B cell (primary cell): Measurements from ENCODE around the gene GPR183. TPM values are rescaled to one million over a fixed set of nuclear protein-coding genes. Genes with fewer than 3 reads are reported as not detected.

ENCODE experiments used
- ATAC-seq: fragments of 200-7000 bp; cut with Tn5 transposase; one replicate; pipeline ENCODE4 v1.10.0; 2021; ENCODE audit warnings: low read depth, mild to moderate bottlenecking, moderate number of reproducible peaks, moderate library complexity
- CTCF ChIA-PET: fragments of 350-600 bp; sonication (Branson Sonifier 250); formaldehyde crosslinking; loops from one replicate; lab custom pipeline; 2021; ENCODE audit warnings: antibody characterized with exemption, inconsistent platforms; lab: Charles Lee
- POLR2A ChIA-PET: fragments of 350-600 bp; sonication (Branson Sonifier 250); formaldehyde crosslinking; loops from one replicate; lab custom pipeline; 2021; ENCODE audit warnings: antibody characterized with exemption; lab: Charles Lee
- DNase-seq: peaks from one replicate; pipeline ENCODE4 v3.0.0; 2013
- H2AFZ ChIP-seq: 2 replicates; pipeline ENCODE4 v1.6.1; 2012; ENCODE audit warnings: mild to moderate bottlenecking, low read depth, low read length; ENCODE audit not compliant: insufficient read depth, poor library complexity, severe bottlenecking
- H3K27ac ChIP-seq, 2 donors: 1 replicate in 1 of 2; 2 replicates in 1 of 2; pipeline ENCODE4 v1.5.1; 2012 to 2013; ENCODE audit warnings: low read length in 2 of 2, mild to moderate bottlenecking in 2 of 2, moderate library complexity in 1 of 2
- H3K27me3 ChIP-seq, 4 experiments: fragments of 200-600 bp in 1 of 4; sonication (generic) in 1 of 4; replicated peaks in 1 of 4; 1 replicate in 2 of 4; 2 replicates in 2 of 4; pipeline versions ENCODE4 v1.6.1 to v1.7.0; 2013 to 2016; ENCODE audit warnings: low read length in 3 of 4, mild to moderate bottlenecking in 2 of 4, mixed read lengths in 1 of 4, moderate library complexity in 1 of 4; ENCODE audit not compliant: insufficient read depth in 4 of 4, control insufficient read depth in 3 of 4; ENCODE audit errors: control extremely low read depth in 1 of 4
- H3K36me3 ChIP-seq, 2 experiments: replicated peaks in 1 of 2; 1 replicate in 1 of 2; 2 replicates in 1 of 2; pipeline versions ENCODE4 v1.6.1 to v1.7.1; 2013; ENCODE audit warnings: low read length in 1 of 2; ENCODE audit not compliant: insufficient read depth in 2 of 2, control insufficient read depth in 1 of 2; ENCODE audit errors: control extremely low read depth in 1 of 2, extremely low read depth in 1 of 2
- H3K4me1 ChIP-seq, 2 donors: fragments of 200-600 bp in 1 of 2; sonication (generic) in 1 of 2; 1 replicate in 1 of 2; 2 replicates in 1 of 2; pipeline versions ENCODE4 v1.5.1 to v1.6.1; 2013 to 2017; ENCODE audit warnings: low read length in 2 of 2; ENCODE audit not compliant: control insufficient read depth in 2 of 2, insufficient read depth in 2 of 2
- H3K4me2 ChIP-seq: replicated peaks from 2 replicates; pipeline ENCODE3; 2012; ENCODE audit warnings: mild to moderate bottlenecking, low read depth, low read length; ENCODE audit not compliant: poor library complexity, severe bottlenecking
- H3K4me3 ChIP-seq, 5 experiments: fragments of 200-600 bp in 1 of 5; sonication (generic) in 1 of 5; 1 replicate in 3 of 5; 2 replicates in 2 of 5; pipeline versions ENCODE4 v1.5.1 to v1.7.0; 2011 to 2016; ENCODE audit warnings: low read length in 4 of 5, mild to moderate bottlenecking in 4 of 5, low read depth in 2 of 5, control low read depth in 1 of 5, moderate library complexity in 1 of 5; ENCODE audit not compliant: insufficient read depth in 1 of 5; ENCODE audit errors: control extremely low read depth in 1 of 5, extremely low read depth in 1 of 5
- H3K79me2 ChIP-seq: fragments of 200-600 bp; sonication (generic); one replicate; pipeline ENCODE4 v1.6.0; 2016; ENCODE audit warnings: low read length; ENCODE audit not compliant: control insufficient read depth, insufficient read depth
- H3K9ac ChIP-seq: fragments of 200-600 bp; sonication (generic); 2 replicates; pipeline ENCODE4 v1.6.1; 2017; ENCODE audit warnings: mild to moderate bottlenecking, low read length, moderate library complexity
- H3K9me3 ChIP-seq, 3 donors: one replicate each; pipeline versions ENCODE4 v1.6.1 to v1.7.1; 2013; ENCODE audit warnings: low read length in 2 of 3; ENCODE audit not compliant: control insufficient read depth in 2 of 3, insufficient read depth in 1 of 3; ENCODE audit errors: control extremely low read depth in 1 of 3
- H4K20me1 ChIP-seq: 2 replicates; pipeline ENCODE4 v1.6.0; 2012; ENCODE audit warnings: mild to moderate bottlenecking, low read length; ENCODE audit not compliant: insufficient read depth, control insufficient read depth, poor library complexity, severe bottlenecking
- H3K27ac Mint-ChIP-seq: one replicate; pipeline ENCODE4 v1.8.0; 2021; ENCODE audit warnings: mixed read lengths
- H3K27me3 Mint-ChIP-seq: one replicate; pipeline ENCODE4 v1.8.0; 2021; ENCODE audit warnings: mixed read lengths
- H3K4me1 Mint-ChIP-seq: one replicate; pipeline ENCODE4 v1.8.0; 2021; ENCODE audit warnings: mixed read lengths
- H3K4me3 Mint-ChIP-seq: one replicate; pipeline ENCODE4 v1.8.0; 2021; ENCODE audit warnings: mixed read lengths
- H3K9me3 Mint-ChIP-seq: one replicate; pipeline ENCODE4 v1.8.0; 2022; ENCODE audit warnings: mixed read lengths; ENCODE audit not compliant: insufficient read depth
- CTCF ChIP-seq: fragments of 200-600 bp; IDR thresholded peaks from one replicate; pipeline ENCODE4 v1.8.0; 2022; ENCODE audit warnings: antibody characterized with exemption, mild to moderate bottlenecking
- EZH2 ChIP-seq: IDR thresholded peaks from 2 replicates; pipeline ENCODE4 v1.6.1; 2012; ENCODE audit warnings: borderline replicate concordance, low read depth, mild to moderate bottlenecking, moderate library complexity, low read length; ENCODE audit not compliant: insufficient read depth, poor library complexity, severe bottlenecking
- WGBS: methylation state at CpG from one replicate; pipeline ENCODE4 v1.1.5; 2013; ENCODE audit warnings: missing lambda C conversion rate; ENCODE audit not compliant: insufficient coverage; 5-methylcytosine and 5-hydroxymethylcytosine counted together
- intact Hi-C: fragments of 100-400 bp; cut with micrococcal nuclease; formaldehyde crosslinking; loops from one replicate; pipeline ENCODE4 v1.10.0; 2022
- polyA plus RNA-seq: library from polyadenylated mRNA; depleted of rRNA; stranded (reverse); fragments of >200 nt; gene quantifications from 2 replicates; pipeline ENCODE4 v1.2.3, GENCODE V29; 2012
- total RNA-seq, 2 donors: library from RNA; stranded (reverse); fragments of 120-200 nt in 1 of 2; gene quantifications; 1 replicate in 1 of 2; 2 replicates in 1 of 2; pipeline versions ENCODE4 v1.2.3 to v1.2.4, GENCODE V29; 2013 to 2022

Gene GPR183
- total and polyA plus RNA-seq, 2 donors (not counting 1 experiment from before 2014, with no cell fraction given), result 150 to 256 TPM

- H3K4me1 Mint-ChIP-seq, result peaks cover 28% of the 10 kb centered on the region
- Histone ChIP-seq H3K4me1 (peaks cover 12 to 14% of the 10 kb centered on the region in 2 donors), H4K20me1 (no peaks in the 10 kb centered on the region), H3K9ac (no peak overlapping the region), H3K36me3 (peaks cover 1 to 40% of the 10 kb centered on the region in 2 experiments), H3K27me3 (no peaks in the 10 kb centered on the region), H3K4me3 (no peak overlapping the region), H2AFZ (no peak overlapping the region), H3K27ac (no peak overlapping the region), H3K9me3 (no peaks in the 10 kb centered on the region), H3K79me2 (peaks cover 56% of the 10 kb centered on the region), H3K4me2 (no peak overlapping the region)
- ChIA-PET POLR2A (no interaction called here), CTCF (no interaction called here)
- intact Hi-C loops, result no loop called here
- DNase-seq (no peak), ATAC-seq (no peak)
- H3K27me3 Mint-ChIP-seq, result no peaks in the 10 kb centered on the region
- WGBS, result no CpG with 5 or more reads among the region's 2 CpGs
- no peaks in the 10 kb centered on the region for H3K9me3 Mint-ChIP-seq
- no peak overlapping the region for H3K4me3 Mint-ChIP-seq
- H3K27ac Mint-ChIP-seq, result peak overlapping the region; percentile 61
- TF ChIP-seq EZH2 (no peak), CTCF (no peak)
Observed at GRCh38 chr13:99316224-99316623, 9.0 kb upstream of the GPR183 start.

- H3K9me3 Mint-ChIP-seq, result no peaks in the 10 kb centered on the region
- H3K4me3 Mint-ChIP-seq, result no peak overlapping the region
- Histone ChIP-seq H4K20me1 (no peaks in the 10 kb centered on the region), H3K79me2 (peaks cover 61% of the 10 kb centered on the region), H3K4me2 (no peak overlapping the region), H3K9me3 (no peaks in the 10 kb centered on the region), H3K4me1 (peaks cover 6 to 15% of the 10 kb centered on the region in 2 donors), H3K4me3 (no peak overlapping the region), H3K36me3 (peaks cover 1 to 40% of the 10 kb centered on the region in 2 experiments), H2AFZ (no peak overlapping the region), H3K27me3 (no peaks in the 10 kb centered on the region), H3K9ac (no peak overlapping the region), H3K27ac (no peak overlapping the region)
- DNase-seq (no peak), ATAC-seq (no peak)
- H3K27ac Mint-ChIP-seq, result no peak overlapping the region
- intact Hi-C loops, result no loop called here
- POLR2A ChIA-PET, result no interaction called here
- H3K4me1 Mint-ChIP-seq, result peaks cover 33% of the 10 kb centered on the region
- H3K27me3 Mint-ChIP-seq, result no peaks in the 10 kb centered on the region
- no peak for TF ChIP-seq EZH2
- TF ChIP-seq CTCF, result no peak
- CTCF ChIA-PET, result no interaction called here
- WGBS, result 80% methylated on average over 1 of the region's 6 CpGs
Observed at GRCh38 chr13:99315186-99315585, 8.0 kb upstream of the GPR183 start.
